G401 (cell line): ENCODE data around the gene AP2A2. TPM values are rescaled to one million over a fixed set of nuclear protein-coding genes. Genes with fewer than 3 reads are reported as not detected.

Source experiments
- DNase-seq: peaks from one replicate; pipeline ENCODE4 v3.0.0-alpha.2; 2015; ENCODE audit warnings: low spot score
- in situ Hi-C: cut with HindIII; loops from 2 replicates; pipeline ENCODE4 v1.10.0; 2016; ENCODE audit warnings: low sequenced_read_pairs, mixed read lengths
- total RNA-seq: library from RNA; depleted of rRNA; stranded (reverse); fragments of >200 nt; shearing (Covaris generic); gene quantifications from 2 replicates; pipeline ENCODE4 v1.2.3, GENCODE V29; 2014; rRNA removed

Gene AP2A2
- 47.5 and 57.1 TPM in 2 replicates for total RNA-seq

GRCh38 chr11:925496-926301 lies at the start of gene AP2A2:
AP2A2 (plus strand) TSS chr11:925870; CDS start chr11:926022, 152 bp downstream.
- DNase-seq: peak; percentile 79
- in situ Hi-C loops: no loop called here

GRCh38 chr11:876545-876944 lies 49.1 kb upstream of the AP2A2 start:
- in situ Hi-C loops: no loop called here
- peak; percentile 91 for DNase-seq

GRCh38 chr11:877565-877964 lies 48.1 kb upstream of the AP2A2 start:
- in situ Hi-C loops: no loop called here
- DNase-seq: no peak

- in situ Hi-C loops: no loop called here
- no peak for DNase-seq
Observed at GRCh38 chr11:880447-880846, 45.2 kb upstream of the AP2A2 start.

- DNase-seq: no peak
- in situ Hi-C loops: no loop called here
Observed at GRCh38 chr11:882596-882995, 43.1 kb upstream of the AP2A2 start.

- DNase-seq: no peak
- in situ Hi-C loops: no loop called here
Observed at GRCh38 chr11:883527-883926, 42.1 kb upstream of the AP2A2 start.

- no peak for DNase-seq
- in situ Hi-C loops: no loop called here
Observed at GRCh38 chr11:884578-885070, 41.0 kb upstream of the AP2A2 start.

GRCh38 chr11:886568-886967 lies 39.1 kb upstream of the AP2A2 start:
- DNase-seq: no peak
- in situ Hi-C loops: no loop called here

- in situ Hi-C loops: no loop called here
- peak; percentile 33 for DNase-seq
Observed at GRCh38 chr11:887589-887988, 38.1 kb upstream of the AP2A2 start.

- DNase-seq: peak; percentile 98
- in situ Hi-C loops: no loop called here
Observed at GRCh38 chr11:888310-889212, 37.1 kb upstream of the AP2A2 start.

GRCh38 chr11:889257-889656 lies 36.4 kb upstream of the AP2A2 start:
- in situ Hi-C loops: no loop called here
- no peak for DNase-seq

- in situ Hi-C loops: no loop called here
- DNase-seq: no peak
Observed at GRCh38 chr11:889687-890475, 35.8 kb upstream of the AP2A2 start.

- in situ Hi-C loops: no loop called here
- DNase-seq: no peak
Observed at GRCh38 chr11:890794-891540, 34.7 kb upstream of the AP2A2 start.

- DNase-seq: no peak
- in situ Hi-C loops: no loop called here
Observed at GRCh38 chr11:893008-893654, 32.5 kb upstream of the AP2A2 start.

- DNase-seq: no peak
- in situ Hi-C loops: no loop called here
Observed at GRCh38 chr11:894575-895201, 31.0 kb upstream of the AP2A2 start.

GRCh38 chr11:895331-896110 lies 30.1 kb upstream of the AP2A2 start:
- in situ Hi-C loops: no loop called here
- DNase-seq: no peak
